T-cell (primary cell): ENCODE results near the gene DHX34. TPM values are rescaled to one million over a fixed set of nuclear protein-coding genes. Genes with fewer than 3 reads are reported as not detected.
"Not testable (repeated sequence)": the region's sequence is repeated elsewhere in the genome, so short reads cannot be mapped to it uniquely, and the experiment has no call there.

Experiments
- ATAC-seq, 4 experiments: fragments of 200-7000 bp in 3 of 4; fragments of 150-1000 bp in 1 of 4; cut with Tn5 transposase; replicated peaks in 1 of 4; 1 replicate in 3 of 4; 2 replicates in 1 of 4; pipeline ENCODE4 v1.10.0; 2021; ENCODE audit warnings: moderate library complexity in 3 of 4, mild to moderate bottlenecking in 2 of 4, moderate number of reproducible peaks in 1 of 4
- CTCF ChIA-PET, 2 donors: fragments of 300-600 bp; sonication (Branson Sonifier 250); formaldehyde crosslinking; loops; one replicate each; lab custom pipeline; 2022; ENCODE audit warnings: antibody characterized with exemption in 2 of 2; lab: Charles Lee
- POLR2A ChIA-PET, 2 donors: fragments of 300-600 bp; sonication (Branson Sonifier 250); formaldehyde crosslinking; loops; one replicate each; lab custom pipeline; 2022; ENCODE audit warnings: antibody characterized with exemption in 2 of 2; lab: Charles Lee
- DNase-seq, 35 experiments: peaks; one replicate each; pipeline versions ENCODE4 v3.0.0 to v3.0.0-alpha.2; 2013 to 2023
- H3K27ac ChIP-seq: one replicate; pipeline ENCODE4 v1.5.1; 2013; ENCODE audit warnings: low read length
- H3K27me3 ChIP-seq, 2 experiments: replicated peaks in 1 of 2; 1 replicate in 1 of 2; 2 replicates in 1 of 2; pipeline versions ENCODE4 v1.6.1 to v1.7.0; 2013; ENCODE audit warnings: low read length in 1 of 2, mixed read lengths in 1 of 2; ENCODE audit not compliant: control insufficient read depth in 2 of 2, insufficient read depth in 2 of 2; ENCODE audit errors: extremely low read depth in 1 of 2
- H3K36me3 ChIP-seq, 2 donors: 1 replicate in 1 of 2; 2 replicates in 1 of 2; pipeline versions ENCODE4 v1.6.1 to v1.7.0; 2013; ENCODE audit warnings: low read length in 1 of 2; ENCODE audit not compliant: control insufficient read depth in 2 of 2, insufficient read depth in 1 of 2; ENCODE audit errors: extremely low read depth in 1 of 2
- H3K4me1 ChIP-seq, 2 experiments: 1 replicate in 1 of 2; 2 replicates in 1 of 2; pipeline versions ENCODE4 v1.6.1 to v1.7.0; 2013; ENCODE audit warnings: low read length in 2 of 2, mixed read lengths in 1 of 2; ENCODE audit not compliant: insufficient read depth in 2 of 2, control insufficient read depth in 1 of 2; ENCODE audit errors: extremely low read depth in 1 of 2
- H3K4me3 ChIP-seq, 2 donors: 1 replicate in 1 of 2; 2 replicates in 1 of 2; pipeline versions ENCODE4 v1.5.1 to v1.7.0; 2013; ENCODE audit warnings: mild to moderate bottlenecking in 2 of 2, low read length in 1 of 2, moderate library complexity in 1 of 2; ENCODE audit not compliant: control insufficient read depth in 1 of 2; ENCODE audit errors: extremely low read depth in 1 of 2
- H3K9me3 ChIP-seq: 2 replicates; pipeline ENCODE4 v1.7.0; 2013
- H3K27ac Mint-ChIP-seq, 2 donors: one replicate each; pipeline ENCODE4 v1.8.0; 2020 to 2021; ENCODE audit warnings: mild to moderate bottlenecking in 2 of 2, mixed read lengths in 2 of 2
- H3K27me3 Mint-ChIP-seq, 2 donors: one replicate each; pipeline ENCODE4 v1.8.0; 2021 to 2022; ENCODE audit warnings: mixed read lengths in 2 of 2
- H3K36me3 Mint-ChIP-seq: one replicate; pipeline ENCODE4 v1.8.0; 2021; ENCODE audit warnings: mixed read lengths
- H3K4me1 Mint-ChIP-seq, 3 donors: one replicate each; pipeline ENCODE4 v1.8.0; 2020 to 2022; ENCODE audit warnings: mixed read lengths in 3 of 3, mild to moderate bottlenecking in 1 of 3
- H3K4me3 Mint-ChIP-seq, 3 donors: one replicate each; pipeline ENCODE4 v1.8.0; 2020 to 2022; ENCODE audit warnings: mild to moderate bottlenecking in 3 of 3, mixed read lengths in 3 of 3, moderate library complexity in 3 of 3
- H3K9me3 Mint-ChIP-seq, 3 donors: one replicate each; pipeline ENCODE4 v1.8.0; 2020 to 2022; ENCODE audit warnings: mixed read lengths in 3 of 3
- WGBS: methylation state at CpG from one replicate; pipeline ENCODE4 v1.1.5; 2013; ENCODE audit warnings: missing lambda C conversion rate; ENCODE audit not compliant: insufficient coverage; 5-methylcytosine and 5-hydroxymethylcytosine counted together
- total RNA-seq, 35 experiments: library from RNA in 6 of 35; stranded (reverse) in 6 of 35; fragments of 120-200 nt in 1 of 35; gene quantifications; one replicate each; pipeline versions ENCODE4 v1.2.1 to v1.2.4 and lab custom pipeline; 2013 to 2026

DHX34 gene
- total RNA-seq, 5 donors from 2014 or later (not counting 1 experiment from before 2014, with no cell fraction given) = 13.4 to 30.7 (median 28.8) TPM

GRCh38 chr19:47339196-47339880 is 9.8 kb upstream of the DHX34 start:
- peak overlapping the region in 1 of 2 donors; percentile 74 for H3K27ac Mint-ChIP-seq

GRCh38 chr19:47340477-47341208 is 8.5 kb upstream of the DHX34 start:
- POLR2A ChIA-PET = no interaction called here
- Mint-ChIP-seq H3K4me3 (no peak overlapping the region), H3K27me3 (no peaks in the 10 kb centered on the region), H3K27ac (no peak overlapping the region), H3K9me3 (no peaks in the 10 kb centered on the region), H3K4me1 (peaks cover 9 to 17% (median 10%) of the 10 kb centered on the region in 3 donors), H3K36me3 (no peaks in the 10 kb centered on the region)
- DNase-seq (no peak), ATAC-seq (no peak)
- CTCF ChIA-PET = no interaction called here
- no peak overlapping the region for H3K4me3 ChIP-seq
- WGBS = 90% methylated on average over 18 of the region's 29 CpGs
- peaks cover 0 to 6% of the 10 kb centered on the region in 2 experiments for H3K27me3 ChIP-seq
- H3K9me3 ChIP-seq = no peaks in the 10 kb centered on the region
- H3K27ac ChIP-seq = no peak overlapping the region
- H3K4me1 ChIP-seq = peaks cover 0 to 17% of the 10 kb centered on the region in 2 experiments
- H3K36me3 ChIP-seq = no peaks in the 10 kb centered on the region

More at GRCh38 chr19:47339196-47339880, 9.8 kb upstream of the DHX34 start:
- no peaks in the 10 kb centered on the region for H3K36me3 Mint-ChIP-seq
- no peak overlapping the region for H3K4me3 Mint-ChIP-seq
- ChIA-PET CTCF (interaction anchor here in 1 of 2 donors (0.8 kb wide), 1 partner anchor 10 kb away, joined by 3 read pairs; the partner anchor contains the start of gene DHX34), POLR2A (no interaction called here)
- Histone ChIP-seq H3K36me3 (no peaks in the 10 kb centered on the region), H3K4me1 (peaks cover 0 to 21% of the 10 kb centered on the region in 2 experiments), H3K9me3 (no peaks in the 10 kb centered on the region), H3K27ac (no peak overlapping the region), H3K4me3 (no peak overlapping the region), H3K27me3 (peaks cover 0 to 6% of the 10 kb centered on the region in 2 experiments)
- ATAC-seq = no peak
- DNase-seq = no peak
- 92% methylated on average over 3 of the region's 10 CpGs for WGBS
- H3K4me1 Mint-ChIP-seq = peaks cover 9 to 23% (median 10%) of the 10 kb centered on the region in 3 donors
- H3K9me3 Mint-ChIP-seq = no peaks in the 10 kb centered on the region
- H3K27me3 Mint-ChIP-seq = no peaks in the 10 kb centered on the region

- ATAC-seq (no peak), DNase-seq (no peak)
- H3K27ac ChIP-seq = no peak overlapping the region
- POLR2A ChIA-PET = no interaction called here
- Mint-ChIP-seq H3K9me3 (no peaks in the 10 kb centered on the region), H3K27me3 (no peaks in the 10 kb centered on the region), H3K27ac (no peak overlapping the region), H3K36me3 (no peaks in the 10 kb centered on the region), H3K4me1 (peaks cover under 1 to 7% (median 4%) of the 10 kb centered on the region in 3 donors), H3K4me3 (no peak overlapping the region)
- CTCF ChIA-PET = interaction anchor here in 1 of 2 donors (0.5 kb wide), 1 partner anchor 46 kb away, joined by 4 read pairs; no protein-coding TSS in a partner anchor
- H3K4me3 ChIP-seq = no peak overlapping the region
- no CpG with 5 or more reads among the region's 4 CpGs for WGBS
- no peaks in the 10 kb centered on the region for H3K9me3 ChIP-seq
- H3K27me3 ChIP-seq = peaks cover 0 to 6% of the 10 kb centered on the region in 2 experiments
- H3K4me1 ChIP-seq = peaks cover 0 to 6% of the 10 kb centered on the region in 2 experiments
- H3K36me3 ChIP-seq = no peaks in the 10 kb centered on the region
Observed at GRCh38 chr19:47341734-47342133, 7.4 kb upstream of the DHX34 start.

GRCh38 chr19:47343194-47343802 is 5.8 kb upstream of the DHX34 start:
- ATAC-seq (no peak), DNase-seq (no peak)
- H3K9me3 Mint-ChIP-seq = no peaks in the 10 kb centered on the region
- Histone ChIP-seq H3K27me3 (peaks cover 0 to 6% of the 10 kb centered on the region in 2 experiments), H3K36me3 (no peaks in the 10 kb centered on the region), H3K9me3 (no peaks in the 10 kb centered on the region), H3K4me1 (peaks cover 0 to under 1% of the 10 kb centered on the region in 2 experiments), H3K27ac (no peak overlapping the region), H3K4me3 (no peak overlapping the region)
- no peaks in the 10 kb centered on the region for H3K36me3 Mint-ChIP-seq
- ChIA-PET CTCF (no interaction called here), POLR2A (no interaction called here)
- WGBS = 78% methylated on average over 4 of the region's 11 CpGs
- no peaks in the 10 kb centered on the region for H3K4me1 Mint-ChIP-seq
- H3K27me3 Mint-ChIP-seq = no peaks in the 10 kb centered on the region
- H3K4me3 Mint-ChIP-seq = no peak overlapping the region
- H3K27ac Mint-ChIP-seq = no peak overlapping the region

GRCh38 chr19:47344425-47344824 is 4.7 kb upstream of the DHX34 start:
- ATAC-seq (no peak), DNase-seq (no peak)
- Histone ChIP-seq H3K4me1 (peaks cover 0 to 7% of the 10 kb centered on the region in 2 experiments), H3K27me3 (peaks cover 0 to 6% of the 10 kb centered on the region in 2 experiments), H3K36me3 (no peaks in the 10 kb centered on the region), H3K27ac (no peak overlapping the region), H3K4me3 (no peak overlapping the region), H3K9me3 (no peaks in the 10 kb centered on the region)
- ChIA-PET CTCF (interaction anchor here in 1 of 2 donors (0.6 kb wide), 1 partner anchor 362 kb away, joined by 4 read pairs; no protein-coding TSS in a partner anchor), POLR2A (interaction anchor here in 1 of 2 donors (0.6 kb wide), 1 partner anchor 316 kb away, joined by 3 read pairs; no protein-coding TSS in a partner anchor)
- H3K27me3 Mint-ChIP-seq = no peaks in the 10 kb centered on the region
- H3K36me3 Mint-ChIP-seq = no peaks in the 10 kb centered on the region
- 100% methylated on average over 1 of the region's 1 CpG for WGBS
- no peak overlapping the region for H3K4me3 Mint-ChIP-seq
- H3K27ac Mint-ChIP-seq = no peak overlapping the region
- no peaks in the 10 kb centered on the region for H3K9me3 Mint-ChIP-seq
- peaks cover 7 to 9% (median 8%) of the 10 kb centered on the region in 3 donors for H3K4me1 Mint-ChIP-seq

- H3K4me1 ChIP-seq = peaks cover 5 to 20% of the 10 kb centered on the region in 2 experiments
- DNase-seq, H3K9me3 ChIP-seq, H3K27ac Mint-ChIP-seq, POLR2A ChIA-PET, H3K9me3 Mint-ChIP-seq, H3K4me3 Mint-ChIP-seq, H3K36me3 ChIP-seq, CTCF ChIA-PET, ATAC-seq, H3K4me3 ChIP-seq, H3K27ac ChIP-seq, H3K36me3 Mint-ChIP-seq, H3K27me3 Mint-ChIP-seq, H3K27me3 ChIP-seq: not testable (repeated sequence)
- WGBS = 90% methylated on average over 5 of the region's 6 CpGs
- H3K4me1 Mint-ChIP-seq = peaks cover 21 to 23% (median 22%) of the 10 kb centered on the region in 3 donors
Observed at GRCh38 chr19:47346024-47346423, 3.1 kb upstream of the DHX34 start.
